Heart right ventricle (tissue), 16 donors: Measurements from ENCODE around the gene PRR15L. TPM values are rescaled to one million over a fixed set of nuclear protein-coding genes. Genes with fewer than 3 reads are reported as not detected.

ENCODE experiments used
- ATAC-seq, 8 donors: fragments of 200-7000 bp; cut with Tn5 transposase; one replicate each; pipeline ENCODE4 v1.9.1; 2020; ENCODE audit warnings: mild to moderate bottlenecking in 8 of 8, moderate library complexity in 8 of 8, moderate number of reproducible peaks in 1 of 8
- DNase-seq, 2 donors: peaks; one replicate each; pipeline ENCODE4 v3.0.0-alpha.2; 2020
- H3K27ac ChIP-seq, 10 donors: fragments of 200-600 bp; sonication (generic) in 2 of 10; one replicate each; pipeline versions ENCODE4 v1.5.0 to v1.8.0; 2020 to 2022; ENCODE audit warnings: mild to moderate bottlenecking in 3 of 10
- H3K27me3 ChIP-seq, 7 donors: fragments of 200-600 bp; one replicate each; pipeline ENCODE4 v1.8.0; 2021 to 2022; ENCODE audit warnings: mild to moderate bottlenecking in 2 of 7
- H3K36me3 ChIP-seq, 9 donors: fragments of 200-600 bp; sonication (generic) in 1 of 9; one replicate each; pipeline versions ENCODE4 v1.5.0 to v1.8.0; 2020 to 2022; ENCODE audit warnings: mild to moderate bottlenecking in 2 of 9
- H3K4me1 ChIP-seq, 9 donors: fragments of 200-600 bp; sonication (generic) in 1 of 9; one replicate each; pipeline versions ENCODE4 v1.5.0 to v1.8.0; 2020 to 2022; ENCODE audit warnings: mild to moderate bottlenecking in 4 of 9
- H3K4me3 ChIP-seq, 10 donors: fragments of 200-600 bp; sonication (generic) in 2 of 10; one replicate each; pipeline versions ENCODE4 v1.5.0 to v1.8.0; 2020 to 2022; ENCODE audit warnings: mild to moderate bottlenecking in 7 of 10, moderate library complexity in 2 of 10
- H3K9me3 ChIP-seq, 11 donors: fragments of 200-600 bp in 10 of 11; sonication (generic) in 2 of 11; one replicate each; pipeline versions ENCODE4 v1.5.0 to v1.8.0; 2013 to 2022; ENCODE audit warnings: mild to moderate bottlenecking in 2 of 11, control low read depth in 1 of 11, moderate library complexity in 1 of 11
- CTCF ChIP-seq, 9 donors: fragments of 200-600 bp; sonication (generic) in 2 of 9; IDR thresholded peaks; one replicate each; pipeline versions ENCODE4 v1.5.0 to v1.8.0; 2021 to 2022; ENCODE audit warnings: antibody characterized with exemption in 9 of 9, mild to moderate bottlenecking in 5 of 9, moderate library complexity in 1 of 9
- WGBS, 2 donors: extraction: QIAGEN DNeasy Blood & Tissue Kit; methylation state at CpG; one replicate each; pipeline ENCODE4 v1.1.7; 2013; ENCODE audit warnings: inconsistent platforms in 1 of 2; 5-methylcytosine and 5-hydroxymethylcytosine counted together
- intact Hi-C, 10 donors: fragments of 100-400 bp; cut with DNase I; formaldehyde crosslinking; loops; one replicate each; pipeline versions ENCODE4 v1.11.1 to v1.14.2; 2022
- polyA plus RNA-seq, 2 donors: library from polyadenylated mRNA; stranded (reverse); fragments of 200-250 nt; gene quantifications; one replicate each; pipeline ENCODE4 v1.2.3, GENCODE V29; 2013
- total RNA-seq, 10 donors: library from RNA; stranded (reverse); fragmentation: NEBNext Ultra II Directional in 3 of 10; extraction: Animal tissue kit (Norgen Biotek cat#: 25700) in 3 of 10; gene quantifications; one replicate each; pipeline versions ENCODE4 v1.2.1 to v1.2.4, GENCODE V29; 2021 to 2023
- donor health status: Arrhythmogenic right ventricular cardiomyopathy.
- donor health status: ischemic (EF 13 %, LVEDD 7.1; RV severe dilation, severe dysfunction).
- donor health status: healthy with polysubstance abuse.
- donor health status: DM: no; HTN: yes; CAD: no.
- donor health status: DM: no; HTN: no; CAD: no.
- donor health status: ischemic (EF 25% LVEDD 6.9; RV normal size, moderate dysfunction).
- donor health status: ischemic (EF 25% LVEDD 5.7; RV mildly dilated, moderate dysfunction).
- donor health status: healthy.
- donor health status: DM: yes; HTN: yes; CAD: no.
- donor health status: Ischemic cardiomyopathy.
- donor health status: ischemic (EF 35%, LVEDD 5.7; RV mildly dilated, moderate dysfunction).
- donor health status: nonischemic (EF 11% LVEDD 7.7; RV severe dilation, severe dysfunction).
- donor health status: DM: yes; HTN: yes; CAD: no.
- donor health status: PGD.
- donor health status: ischemic (EF 29% LVEDD 5.4; RV normal size, mild dysfunction).
- donor health status: nonischemic (EF 23%, LVEDD 6.1; RV moderate dilation, normal function).

PRR15L gene
- total and polyA plus RNA-seq, 12 donors, result not detected

GRCh38 chr17:47955497-47956461 is 1.9 kb downstream of the PRR15L start:
- no peak for ATAC-seq
- no peak for TF ChIP-seq CTCF (IDR thresholded peaks at IDR 0.05)
- H3K27ac ChIP-seq, result no peak overlapping the region
- 90 to 97% methylated on average over 7 of the region's 7 CpGs for WGBS, 2 donors
- no peaks in the 10 kb centered on the region for H3K4me1 ChIP-seq
- DNase-seq, result no peak
- H3K9me3 ChIP-seq, result no peaks in the 10 kb centered on the region
- no peaks in the 10 kb centered on the region for H3K27me3 ChIP-seq
- H3K4me3 ChIP-seq, result no peak overlapping the region
- H3K36me3 ChIP-seq, result no peaks in the 10 kb centered on the region
- intact Hi-C loops, result loop anchor here in 1 of 10 donors (10.0 kb wide), 1 partner anchor 59 kb away; no protein-coding TSS in a partner anchor

GRCh38 chr17:47953909-47954308 is 3.8 kb downstream of the PRR15L start:
- ATAC-seq (no peak), DNase-seq (no peak)
- intact Hi-C loops, result loop anchor here in 1 of 10 donors (10.0 kb wide), 1 partner anchor 61 kb away; no protein-coding TSS in a partner anchor
- Histone ChIP-seq H3K4me1 (peaks cover 2 to 15% (median 9%) of the 10 kb centered on the region in 9 donors), H3K9me3 (no peaks in the 10 kb centered on the region), H3K27me3 (no peaks in the 10 kb centered on the region), H3K27ac (no peak overlapping the region), H3K4me3 (no peak overlapping the region), H3K36me3 (peaks cover 0 to under 1% (median 0%) of the 10 kb centered on the region in 9 donors)
- TF ChIP-seq CTCF (IDR thresholded peaks at IDR 0.05), result no peak

- H3K4me3 ChIP-seq, result no peak overlapping the region
- DNase-seq, result no peak
- 76 to 78% methylated on average over 12 of the region's 12 CpGs for WGBS, 2 donors
- H3K36me3 ChIP-seq, result peaks cover 0 to 10% (median 0%) of the 10 kb centered on the region in 9 donors
- no peak for TF ChIP-seq CTCF (IDR thresholded peaks at IDR 0.05)
- H3K9me3 ChIP-seq, result no peaks in the 10 kb centered on the region
- intact Hi-C loops, result loop anchor here in 1 of 10 donors (10.0 kb wide), 1 partner anchor 62 kb away; no protein-coding TSS in a partner anchor
- ATAC-seq, result no peak
- no peaks in the 10 kb centered on the region for H3K27me3 ChIP-seq
- H3K27ac ChIP-seq, result no peak overlapping the region
- peaks cover 4 to 19% (median 16%) of the 10 kb centered on the region in 9 donors for H3K4me1 ChIP-seq
Observed at GRCh38 chr17:47952171-47953021, 5.3 kb downstream of the PRR15L start.

GRCh38 chr17:47950448-47950847 is 7.2 kb downstream of the PRR15L start:
- H3K4me3 ChIP-seq, result no peak overlapping the region
- intact Hi-C loops, result loop anchor here in 1 of 10 donors (10.0 kb wide), 1 partner anchor 64 kb away; no protein-coding TSS in a partner anchor
- no peaks in the 10 kb centered on the region for H3K27me3 ChIP-seq
- no peaks in the 10 kb centered on the region for H3K9me3 ChIP-seq
- ATAC-seq, result no peak
- 94% methylated on average over 4 of the region's 4 CpGs for WGBS, 2 donors
- no peak for TF ChIP-seq CTCF (IDR thresholded peaks at IDR 0.05)
- no peak for DNase-seq
- peaks cover 5 to 36% (median 22%) of the 10 kb centered on the region in 9 donors for H3K4me1 ChIP-seq
- H3K27ac ChIP-seq, result no peak overlapping the region
- peaks cover 0 to 23% (median 0%) of the 10 kb centered on the region in 9 donors for H3K36me3 ChIP-seq
